ENCODE measurements around the gene IARS1.

Gene IARS1

GRCh38 chr9:92245005-92245797, 48.3 kb downstream of the IARS1 start:
- H3K79me2 ChIP-seq (ENCODE audit: control insufficient read depth, insufficient read depth, low read length, unreplicated experiment), result no peaks in the 10 kb centered on the region
- peak overlapping the region; percentile 47 for H3K4me3 ChIP-seq (ENCODE audit: low read depth, low read length)
- no peak overlapping the region for H2AFZ ChIP-seq (ENCODE audit: low read length, unreplicated experiment)
- peak overlapping the region; percentile 95 for H3K27ac ChIP-seq (ENCODE audit: low read depth, low read length)
- H3K36me3 ChIP-seq (ENCODE audit: insufficient read depth, low read length), result peaks cover 60% of the 10 kb centered on the region
- peaks cover 66% of the 10 kb centered on the region for H3K4me1 ChIP-seq (ENCODE audit: control insufficient read depth, insufficient read depth, low read length, unreplicated experiment)
- H3K27me3 ChIP-seq (ENCODE audit: insufficient read depth, low read length), result no peaks in the 10 kb centered on the region
